Lower lobe of right lung (tissue), 2 donors: ENCODE measurements around the gene MAMDC4. TPM values are rescaled to one million over a fixed set of nuclear protein-coding genes. Genes with fewer than 3 reads are reported as not detected.
"Not testable (repeated sequence)": the region's sequence is repeated elsewhere in the genome, so short reads cannot be mapped to it uniquely, and the experiment has no call there.

ENCODE experiments used
- ATAC-seq, 2 donors: fragments of 200-7000 bp; cut with Tn5 transposase; one replicate each; pipeline ENCODE4 v1.9.1; 2020 to 2022; ENCODE audit warnings: mild to moderate bottlenecking in 2 of 2, moderate library complexity in 2 of 2
- DNase-seq: peaks from one replicate; pipeline ENCODE4 v3.0.0-alpha.2; 2020
- H3K27ac ChIP-seq: fragments of 200-600 bp; one replicate; pipeline ENCODE4 v1.8.0; 2022
- H3K27me3 ChIP-seq: fragments of 200-600 bp; one replicate; pipeline ENCODE4 v1.8.0; 2022; ENCODE audit warnings: low read depth
- H3K36me3 ChIP-seq: fragments of 200-600 bp; one replicate; pipeline ENCODE4 v1.8.0; 2022; ENCODE audit warnings: mild to moderate bottlenecking
- H3K4me1 ChIP-seq: fragments of 200-600 bp; one replicate; pipeline ENCODE4 v1.8.0; 2022
- H3K4me3 ChIP-seq: fragments of 200-600 bp; one replicate; pipeline ENCODE4 v1.8.0; 2022; ENCODE audit warnings: mild to moderate bottlenecking
- H3K9me3 ChIP-seq: fragments of 200-600 bp; one replicate; pipeline ENCODE4 v1.8.0; 2022
- CTCF ChIP-seq: fragments of 200-600 bp; IDR thresholded peaks from one replicate; pipeline ENCODE4 v1.8.0; 2022; ENCODE audit warnings: antibody characterized with exemption, mild to moderate bottlenecking
- intact Hi-C: fragments of 100-400 bp; cut with DNase I; formaldehyde crosslinking; loops from one replicate; pipeline ENCODE4 v1.11.0; 2022
- long read RNA-seq: library from polyadenylated mRNA; unstranded; transcript quantifications from one replicate; pipeline ENCODE4 v2.0.0, GENCODE V29; 2021
- total RNA-seq: library from RNA; stranded (reverse); fragmentation: NEBNext Ultra II Directional; extraction: Animal tissue kit (Norgen Biotek cat#: 25700); gene quantifications from one replicate; pipeline ENCODE4 v1.2.1, GENCODE V29; 2021
- donor health status: DM: no; HTN: yes; CAD: no; lungs with severe emphysema.

MAMDC4 gene
- 13.5 TPM for total RNA-seq
- long read RNA-seq, partial matches to known transcripts = 17 of 33 reads
- long read RNA-seq, other reads (novel, unspliced or antisense) = 16 of 33 reads

GRCh38 chr9:136851941-136852663 is at the start of gene MAMDC4:
TSS of gene MAMDC4 (plus strand) at chr9:136852346. CDS start at chr9:136852417, 71 bp downstream.
- no peak for TF ChIP-seq CTCF
- Histone ChIP-seq H3K27me3 (no peaks in the 10 kb centered on the region), H3K4me3 (no peak within 1 kb of the TSS), H3K27ac (no peak within 1 kb of the TSS), H3K9me3 (no peaks in the 10 kb centered on the region), H3K36me3 (peaks cover 16% of the 10 kb centered on the region), H3K4me1 (peaks cover 25% of the 10 kb centered on the region)
- no peak for DNase-seq
- intact Hi-C loops = no loop called here
- ATAC-seq = no peak

- H3K4me3 ChIP-seq, H3K27ac ChIP-seq, intact Hi-C loops, DNase-seq, H3K9me3 ChIP-seq, H3K36me3 ChIP-seq, ATAC-seq: not testable (repeated sequence)
- H3K4me1 ChIP-seq = peaks cover 46% of the 10 kb centered on the region
- peaks cover 42% of the 10 kb centered on the region for H3K27me3 ChIP-seq
Observed at GRCh38 chr9:136803009-136803550, 49.1 kb upstream of the MAMDC4 start.

GRCh38 chr9:136803551-136804508 is 48.3 kb upstream of the MAMDC4 start:
- ATAC-seq (no peak), DNase-seq (no peak)
- no peak overlapping the region for H3K4me3 ChIP-seq
- no peaks in the 10 kb centered on the region for H3K9me3 ChIP-seq
- peaks cover 46% of the 10 kb centered on the region for H3K4me1 ChIP-seq
- H3K27ac ChIP-seq = no peak overlapping the region
- H3K36me3 ChIP-seq = no peaks in the 10 kb centered on the region
- TF ChIP-seq CTCF = no peak
- intact Hi-C loops = no loop called here
- peaks cover 35% of the 10 kb centered on the region for H3K27me3 ChIP-seq

GRCh38 chr9:136804509-136805206 is 47.5 kb upstream of the MAMDC4 start:
- Histone ChIP-seq H3K4me3 (no peak overlapping the region), H3K36me3 (peaks cover 1% of the 10 kb centered on the region), H3K27me3 (peaks cover 26% of the 10 kb centered on the region), H3K4me1 (peaks cover 46% of the 10 kb centered on the region), H3K27ac (no peak overlapping the region), H3K9me3 (no peaks in the 10 kb centered on the region)
- ATAC-seq = no peak
- intact Hi-C loops = no loop called here
- no peak for DNase-seq
- TF ChIP-seq CTCF = no peak

- Histone ChIP-seq H3K4me3 (no peak overlapping the region), H3K27ac (no peak overlapping the region), H3K36me3 (peaks cover 8% of the 10 kb centered on the region), H3K9me3 (no peaks in the 10 kb centered on the region), H3K27me3 (peaks cover 20% of the 10 kb centered on the region), H3K4me1 (peaks cover 46% of the 10 kb centered on the region)
- ATAC-seq = no peak
- intact Hi-C loops = no loop called here
- TF ChIP-seq CTCF = no peak
- no peak for DNase-seq
Observed at GRCh38 chr9:136805207-136805740, 46.9 kb upstream of the MAMDC4 start.
